GM18511 (cell line): ENCODE data around the gene CCDC154.
"Not testable (repeated sequence)": the region's sequence is repeated elsewhere in the genome, so short reads cannot be mapped to it uniquely, and the experiment has no call there.

Source experiments
- ATAC-seq: cut with Tn5 transposase; IDR thresholded peaks from one replicate; pipeline ENCODE4 v1.9.1; 2021; ENCODE audit warnings: mild to moderate bottlenecking, moderate library complexity; ENCODE audit not compliant: unreplicated experiment

Gene CCDC154

DNA sequence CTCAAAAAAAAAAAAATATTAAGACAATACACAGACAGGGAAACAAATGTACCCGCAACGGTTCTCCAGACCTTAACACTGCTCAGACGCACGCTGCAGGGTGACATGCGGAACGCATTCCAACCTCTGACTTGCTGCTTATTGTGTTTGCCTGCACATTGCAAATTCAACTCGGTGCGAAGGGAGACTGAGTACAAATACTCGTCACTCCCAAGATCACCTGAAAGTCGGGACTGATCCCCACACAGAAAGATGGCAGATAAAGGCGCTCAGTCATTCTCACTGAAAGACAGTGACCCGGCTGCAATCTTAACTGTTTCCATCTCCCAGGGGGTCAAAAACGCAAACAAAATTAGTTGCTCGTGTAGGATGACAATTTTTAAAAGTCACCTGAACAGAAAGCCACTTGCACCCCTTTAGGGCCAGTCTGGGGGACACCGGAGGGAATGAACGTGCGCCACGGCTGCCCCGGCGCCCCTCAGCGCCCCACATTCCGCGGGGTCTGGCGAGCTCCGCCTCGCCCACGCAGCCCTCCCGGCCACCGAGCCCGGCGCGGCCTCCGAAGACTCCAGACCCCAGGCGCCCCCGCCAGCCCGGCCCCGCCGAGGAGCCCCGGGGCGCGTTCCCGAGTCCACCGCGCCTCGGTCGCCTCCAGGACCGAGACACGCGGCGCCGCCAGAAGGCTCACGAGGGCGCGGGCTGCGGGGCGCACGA is 29.9 kb upstream of the CCDC154 start:
- ATAC-seq, result peak; percentile 19

DNA sequence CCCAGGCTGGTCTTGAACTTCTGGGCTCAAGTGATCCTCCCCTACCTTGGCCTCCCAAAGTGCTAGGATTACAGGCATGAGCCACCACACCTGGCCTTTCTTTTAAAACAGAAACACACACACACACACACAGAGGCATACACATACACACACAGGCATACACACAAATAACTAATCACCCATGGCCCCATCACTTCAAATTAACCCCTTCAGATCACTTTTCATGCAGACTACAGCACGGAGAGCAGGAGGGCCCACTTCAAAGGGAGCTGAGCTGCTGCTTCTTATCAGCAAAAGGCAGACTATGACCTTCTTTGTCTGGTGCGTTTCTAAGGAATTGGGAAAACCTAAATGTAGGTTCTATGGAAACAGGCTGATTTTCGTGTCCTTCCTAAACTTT is 28.6 kb upstream of the CCDC154 start:
- no peak for ATAC-seq

DNA sequence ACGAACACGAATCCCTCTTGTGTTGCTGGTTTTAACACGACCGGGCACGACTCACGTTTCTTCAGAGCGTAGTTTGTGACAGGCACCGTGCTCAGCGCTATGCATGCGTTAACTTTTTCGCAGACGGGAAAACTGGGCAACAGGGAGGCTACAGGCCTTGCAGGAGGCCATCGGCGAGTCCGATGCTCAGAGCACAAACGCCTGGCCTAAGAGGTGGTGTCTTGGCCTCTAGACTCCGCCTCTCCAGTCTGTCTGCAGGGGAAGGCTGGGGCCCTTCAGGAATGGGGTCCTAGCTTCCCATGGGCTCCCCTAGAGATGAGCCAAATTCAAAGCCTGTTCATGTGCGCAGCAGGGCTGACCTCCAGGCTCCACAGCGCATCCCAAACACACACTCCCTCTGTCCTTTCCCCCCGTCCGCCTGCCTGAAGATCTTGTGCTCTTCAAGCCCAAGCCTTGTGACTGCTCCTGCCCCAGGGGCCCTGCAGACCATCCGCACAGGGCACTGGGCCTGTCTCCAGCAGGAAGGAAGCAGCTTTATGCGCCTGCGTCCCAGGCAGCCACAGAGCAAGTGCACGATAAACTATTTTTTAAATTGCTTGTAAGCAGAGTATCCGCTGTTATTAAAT is 27.3 kb upstream of the CCDC154 start:
- ATAC-seq, result no peak

DNA sequence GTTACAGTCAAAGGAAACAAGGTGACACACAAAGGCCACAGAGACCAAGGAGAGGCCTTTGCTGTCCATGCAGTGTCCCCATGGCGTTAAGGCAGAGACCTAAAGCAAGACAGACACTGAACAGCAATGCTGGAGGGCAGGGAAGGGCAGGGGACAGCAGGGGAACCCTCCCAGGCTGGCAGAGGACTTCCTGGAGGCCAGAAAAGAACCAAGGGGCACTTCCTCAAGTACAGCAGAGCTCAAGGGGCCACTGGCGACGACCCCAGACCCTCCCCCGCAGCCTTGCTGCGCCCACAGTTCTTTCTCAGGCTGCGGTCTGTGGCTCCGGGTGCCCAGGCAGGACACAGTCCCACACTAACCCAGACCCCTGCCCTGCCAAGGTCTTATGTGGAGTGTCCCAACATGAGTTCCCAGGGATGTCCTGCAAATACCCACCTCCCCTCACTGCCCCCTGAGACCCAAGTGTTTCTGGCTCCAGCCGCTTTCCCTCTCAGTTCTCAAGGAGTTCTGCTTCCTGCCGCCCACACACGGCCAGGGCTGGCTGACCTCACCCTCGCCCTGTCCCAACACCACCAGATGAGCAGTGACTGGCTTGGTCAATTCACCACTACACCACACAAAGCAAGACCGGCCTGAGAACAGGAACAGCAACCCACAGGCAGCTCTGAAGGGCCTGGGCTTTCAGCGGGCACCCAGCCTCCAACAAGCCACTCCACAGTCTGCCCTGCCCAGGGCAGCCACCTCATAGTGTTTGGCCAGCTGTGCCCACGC is 26.3 kb upstream of the CCDC154 start:
- ATAC-seq, result no peak

DNA sequence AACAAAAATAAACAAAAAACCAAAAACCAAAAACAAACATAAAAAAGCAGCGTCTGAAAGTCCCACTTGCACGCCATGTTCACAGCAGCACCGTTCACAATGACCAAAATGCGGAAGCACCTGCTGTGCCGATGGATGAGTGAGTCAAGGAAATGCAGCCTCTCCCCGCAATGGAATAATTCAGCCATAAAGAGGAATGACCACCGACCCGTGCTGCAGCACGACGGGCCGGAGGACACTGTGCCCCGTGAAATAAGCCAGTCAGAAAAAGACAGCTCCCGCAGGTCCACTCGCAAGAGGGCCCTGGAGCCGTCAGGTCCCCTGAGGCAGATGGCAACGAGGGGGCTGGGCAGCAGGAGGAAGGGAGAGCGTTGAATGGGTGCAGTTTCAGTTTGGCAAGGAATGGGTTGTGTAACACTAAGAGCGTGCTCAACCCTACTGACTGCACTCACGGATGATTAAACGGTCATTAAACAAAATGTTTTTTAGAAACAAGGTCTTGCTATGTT is 25.4 kb upstream of the CCDC154 start:
- no peak for ATAC-seq

DNA sequence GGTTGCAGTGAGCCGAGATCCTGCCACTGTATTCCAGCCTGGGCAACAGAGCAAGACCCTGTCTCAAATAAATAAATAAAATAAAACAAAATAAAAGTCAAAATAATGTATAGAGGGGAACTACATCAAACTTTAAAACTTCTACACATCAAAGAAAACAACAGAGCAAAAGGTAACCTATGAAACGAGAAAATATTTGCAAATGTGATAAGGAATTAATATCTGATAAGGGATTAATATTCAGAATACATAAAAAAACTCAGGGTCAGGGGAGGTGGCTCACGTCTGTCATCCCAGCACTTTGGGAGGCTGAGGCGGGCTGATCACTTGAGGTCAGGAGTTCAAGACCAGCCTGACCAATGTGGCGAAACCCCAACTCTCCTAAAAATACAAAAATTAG is 24.8 kb upstream of the CCDC154 start:
- not testable (repeated sequence) for ATAC-seq

DNA sequence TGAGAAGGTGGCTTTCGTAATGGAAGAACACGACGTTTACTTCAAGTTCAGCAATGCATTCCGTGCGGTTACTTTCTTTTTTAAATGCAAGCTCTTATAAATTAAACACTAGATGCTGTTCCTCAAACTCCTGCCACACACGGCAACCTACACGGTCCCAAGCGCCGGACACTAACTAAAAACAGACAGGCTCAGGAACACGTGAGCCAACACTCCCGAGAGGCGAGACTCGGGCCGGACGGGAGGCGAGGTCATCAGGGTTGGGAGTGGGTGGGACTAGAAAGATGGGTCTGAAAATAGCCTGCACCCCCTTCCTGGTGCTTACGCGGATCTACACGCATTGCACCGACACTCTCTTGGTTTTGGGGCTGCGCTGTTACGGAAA is 24.1 kb upstream of the CCDC154 start:
- no peak for ATAC-seq

DNA sequence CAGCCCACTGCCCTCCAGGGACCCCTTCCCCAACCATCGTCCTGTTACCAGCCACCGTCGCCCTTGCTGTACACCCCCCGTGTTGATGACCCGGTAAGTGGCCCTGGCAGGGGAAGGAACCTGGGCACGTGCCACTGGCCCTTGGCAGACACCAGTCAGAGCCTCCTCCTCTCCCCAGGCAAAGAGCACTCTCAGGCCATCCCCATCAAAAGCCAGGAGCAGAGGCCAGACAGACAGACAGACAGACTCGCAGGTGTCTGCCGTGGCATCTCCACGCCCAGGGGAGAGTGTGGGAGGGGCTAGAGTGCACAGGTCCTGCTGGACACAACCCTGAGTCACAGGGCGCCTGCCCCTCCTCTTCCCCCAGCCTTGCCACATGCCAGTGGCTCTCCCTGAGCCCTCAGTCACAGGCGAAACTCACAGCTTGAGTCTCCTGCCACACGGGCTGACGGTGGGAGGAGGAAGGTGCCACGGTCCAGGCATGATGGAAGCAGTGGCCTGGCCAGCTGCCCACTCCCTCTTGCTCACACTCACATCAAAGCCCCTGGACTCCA is 22.7 kb upstream of the CCDC154 start:
- ATAC-seq, result no peak

DNA sequence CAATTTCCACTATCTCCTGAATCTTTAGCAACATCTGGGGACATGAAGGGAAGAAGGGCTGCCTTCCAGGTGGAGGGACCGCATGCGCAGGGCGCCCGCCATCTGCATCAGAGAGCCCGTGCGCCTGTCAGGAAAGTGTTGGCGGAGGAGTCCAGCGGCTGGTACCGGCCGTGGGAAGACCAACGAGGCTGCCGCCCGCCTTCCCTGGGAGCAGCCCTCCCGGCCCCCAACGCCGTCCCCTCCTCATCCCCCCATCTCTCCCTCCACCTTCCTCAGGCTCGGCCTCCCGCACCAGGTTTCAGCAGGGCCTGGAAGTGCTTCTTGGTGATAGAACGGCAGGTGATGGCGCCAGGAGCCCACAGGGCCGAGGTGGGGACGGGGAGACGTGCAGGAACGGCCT is 21.7 kb upstream of the CCDC154 start:
- ATAC-seq, result no peak

DNA sequence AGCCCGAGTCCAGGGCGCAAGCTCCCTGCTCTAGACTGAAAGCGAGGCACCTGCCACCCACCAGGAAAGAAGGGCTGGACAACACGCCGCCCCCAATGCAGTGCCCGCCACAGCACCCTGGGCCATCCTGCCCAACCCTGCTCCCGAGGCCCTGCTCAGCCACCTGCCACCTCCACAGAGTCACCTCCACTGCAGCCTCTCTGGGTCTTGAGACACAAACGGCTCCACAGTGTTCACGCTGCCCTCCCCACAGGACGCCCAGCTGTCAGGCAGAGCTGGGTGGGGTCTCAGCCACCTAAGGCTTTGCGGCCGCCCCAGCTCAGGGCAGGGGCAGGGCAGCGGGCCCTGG is 21.2 kb upstream of the CCDC154 start:
- ATAC-seq, result no peak

DNA sequence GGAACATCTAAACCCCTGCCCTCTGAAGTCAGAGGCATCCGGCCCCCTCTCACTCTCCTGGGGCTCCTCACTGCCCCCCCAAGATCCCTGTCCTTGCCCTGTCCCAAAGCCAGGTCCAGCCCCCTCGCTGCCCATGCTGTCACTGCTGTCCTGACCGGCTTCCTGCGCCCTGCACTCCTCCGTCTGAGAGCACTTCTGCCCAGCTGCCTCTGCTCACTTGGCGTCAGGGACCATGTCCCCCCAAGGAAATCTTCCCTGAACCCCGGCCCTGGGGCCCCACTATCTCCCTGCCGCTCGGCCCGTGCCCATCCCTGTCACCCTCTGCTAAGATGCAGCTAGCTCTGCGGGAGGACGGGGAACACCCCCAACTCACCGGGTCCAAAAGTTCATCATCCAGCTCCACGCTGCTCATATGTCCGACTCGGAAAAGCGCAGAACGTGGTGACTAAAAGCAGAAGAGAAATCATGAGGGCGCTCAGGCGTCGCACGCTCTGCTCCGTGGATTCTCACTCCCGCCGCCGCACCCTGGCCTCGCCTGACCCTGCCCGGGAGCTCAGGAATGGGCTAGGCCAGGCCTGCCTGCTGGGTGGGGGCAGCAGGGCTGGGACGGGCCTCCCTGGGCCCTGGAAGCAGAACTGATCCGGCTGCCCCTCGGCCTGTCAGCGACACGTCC is 20.7 kb upstream of the CCDC154 start:
- no peak for ATAC-seq

DNA sequence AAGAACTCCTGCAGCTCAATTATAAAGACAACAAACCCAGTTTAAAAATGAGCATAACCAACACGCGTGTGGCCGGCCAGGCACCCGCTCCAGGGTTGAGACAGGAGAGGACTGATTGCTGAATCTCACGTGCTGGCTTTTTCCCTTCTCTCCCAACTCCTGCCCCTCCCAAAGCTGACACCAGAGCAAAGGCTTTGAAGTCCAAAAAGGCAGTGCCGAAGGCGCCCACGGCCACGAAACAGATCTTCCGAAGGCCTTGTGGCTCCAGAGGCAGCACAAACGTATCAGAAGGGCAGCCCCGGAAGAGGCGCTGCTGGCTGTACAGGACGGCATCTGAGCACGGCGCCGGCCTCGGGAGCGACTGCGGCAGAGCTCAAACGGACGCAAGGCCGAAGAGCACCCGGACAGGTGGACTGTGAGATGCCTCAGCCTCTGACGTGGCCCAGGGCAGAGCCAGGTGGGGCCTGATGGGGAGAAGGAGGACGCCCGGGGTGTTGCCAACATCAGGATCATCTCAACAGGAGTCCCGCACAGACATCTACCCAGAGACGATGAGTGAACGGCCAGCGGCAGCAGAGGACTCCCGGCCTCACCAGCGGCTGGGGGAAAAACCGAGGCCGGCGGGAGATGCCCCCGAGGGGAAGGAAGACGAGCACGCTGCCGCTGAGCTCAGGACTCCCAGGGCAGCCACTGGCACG is 20.0 kb upstream of the CCDC154 start:
- ATAC-seq, result no peak

DNA sequence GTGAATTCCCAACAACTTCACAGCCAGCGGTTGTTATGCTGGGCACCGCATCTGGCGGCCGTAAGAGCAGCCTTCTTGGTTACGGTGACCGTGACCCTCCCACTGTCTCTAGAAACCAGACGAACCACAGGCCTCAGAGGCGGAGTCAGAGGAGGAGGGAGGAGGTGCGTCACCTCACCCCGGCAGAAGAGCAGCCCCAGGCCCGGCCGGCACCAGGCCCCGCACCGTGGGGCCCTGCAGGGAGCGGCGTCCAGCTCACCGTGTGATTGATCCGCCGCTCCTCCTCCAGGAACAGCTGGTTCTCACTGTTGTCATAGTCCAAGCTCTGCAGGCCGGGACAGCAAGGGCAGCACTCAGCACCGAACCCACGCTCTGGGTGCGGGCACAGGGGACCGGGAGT is 16.8 kb upstream of the CCDC154 start:
- no peak for ATAC-seq

DNA sequence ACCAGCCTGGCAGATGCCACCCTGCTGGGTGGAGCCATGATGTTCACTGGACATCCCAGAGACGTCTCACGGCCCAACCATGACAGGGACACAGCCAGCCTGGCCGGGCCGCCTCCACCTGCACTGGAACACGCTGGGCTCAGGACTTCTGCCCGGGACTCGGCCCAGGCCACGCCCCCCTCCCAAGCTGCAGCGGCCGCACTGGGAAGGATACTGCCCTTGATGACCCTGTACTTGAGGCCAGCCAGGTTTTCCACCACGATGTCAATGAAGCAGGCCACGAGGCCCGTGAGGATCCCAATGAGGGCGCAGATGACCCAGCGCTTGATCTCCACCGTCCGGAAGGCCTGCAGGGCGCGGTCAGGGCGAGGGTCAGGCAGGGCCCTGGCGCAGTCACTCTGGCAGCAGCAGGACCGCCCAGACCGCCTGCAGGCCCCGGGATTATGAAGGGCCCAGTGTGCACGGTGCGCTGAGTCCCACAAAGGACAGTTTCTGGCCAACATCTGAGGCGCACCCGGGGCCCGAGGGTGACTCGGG is 16.3 kb upstream of the CCDC154 start:
- no peak for ATAC-seq

DNA sequence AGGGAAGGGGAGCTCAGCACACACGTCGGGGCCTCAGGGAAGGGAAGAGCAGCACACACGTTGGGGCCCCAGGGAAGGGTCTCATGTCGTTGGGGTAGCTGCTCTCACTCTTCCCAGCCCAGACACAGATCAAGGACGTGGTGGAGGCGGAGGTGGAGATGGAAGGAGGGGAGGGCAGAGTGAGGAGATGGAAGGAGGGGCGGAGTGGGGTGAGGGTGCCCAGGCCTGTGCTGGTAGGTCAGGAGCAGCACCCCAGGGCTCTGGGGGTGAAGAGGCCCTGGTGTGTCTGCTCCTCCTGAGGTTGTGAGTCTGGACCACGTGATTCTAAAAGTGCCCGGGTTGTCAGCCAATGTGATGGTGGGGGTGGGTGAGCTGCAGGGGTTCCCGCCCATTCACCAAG is 15.6 kb upstream of the CCDC154 start:
- ATAC-seq, result no peak

DNA sequence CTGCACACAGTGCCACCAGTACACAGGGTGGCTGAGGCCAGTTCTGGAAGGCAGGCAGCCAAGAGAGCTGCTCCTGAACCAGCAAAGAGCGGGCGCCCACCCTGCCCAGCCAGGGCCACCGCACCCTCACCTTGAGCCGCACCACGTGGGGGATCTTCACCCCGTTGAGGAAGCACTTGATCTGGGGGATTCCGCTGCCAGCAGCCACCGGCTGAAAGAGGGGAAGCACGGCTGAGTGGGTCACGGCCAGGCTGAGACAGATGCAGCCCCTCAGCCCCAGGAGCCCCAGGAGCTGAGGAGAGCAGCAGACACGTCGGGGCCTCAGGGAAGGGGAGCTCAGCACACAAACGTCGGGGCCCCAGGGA is 14.6 kb upstream of the CCDC154 start:
- ATAC-seq, result no peak

DNA sequence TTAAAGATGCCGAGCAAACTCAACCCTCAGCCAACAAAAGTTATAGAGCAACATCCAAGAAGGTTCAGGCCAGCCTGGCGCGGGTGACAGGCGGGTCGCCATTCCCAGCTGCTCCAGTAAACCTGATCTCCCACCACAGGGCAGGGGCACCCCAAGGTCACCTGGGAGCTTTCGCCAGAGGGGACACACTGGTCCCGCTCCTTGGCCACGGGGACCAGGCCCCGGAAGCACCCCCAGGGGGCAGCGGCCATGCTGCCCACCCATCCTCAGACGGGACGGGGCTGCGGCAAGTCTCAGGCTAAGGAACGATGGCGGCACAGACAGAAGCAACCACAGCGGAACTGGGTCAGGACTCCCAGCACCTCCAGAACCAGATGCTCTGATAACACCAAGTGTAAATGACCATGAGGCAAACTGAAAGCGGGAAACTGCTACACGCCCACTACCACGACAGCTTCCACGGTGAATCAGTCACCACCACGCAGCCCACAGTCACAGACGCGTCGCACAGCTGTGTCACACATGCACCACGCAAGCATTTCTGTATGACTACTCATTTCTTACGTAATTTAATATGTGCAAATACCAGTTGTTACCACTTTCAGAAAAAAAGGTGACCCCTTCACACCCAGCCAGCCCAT is 14.1 kb upstream of the CCDC154 start:
- ATAC-seq, result no peak

DNA sequence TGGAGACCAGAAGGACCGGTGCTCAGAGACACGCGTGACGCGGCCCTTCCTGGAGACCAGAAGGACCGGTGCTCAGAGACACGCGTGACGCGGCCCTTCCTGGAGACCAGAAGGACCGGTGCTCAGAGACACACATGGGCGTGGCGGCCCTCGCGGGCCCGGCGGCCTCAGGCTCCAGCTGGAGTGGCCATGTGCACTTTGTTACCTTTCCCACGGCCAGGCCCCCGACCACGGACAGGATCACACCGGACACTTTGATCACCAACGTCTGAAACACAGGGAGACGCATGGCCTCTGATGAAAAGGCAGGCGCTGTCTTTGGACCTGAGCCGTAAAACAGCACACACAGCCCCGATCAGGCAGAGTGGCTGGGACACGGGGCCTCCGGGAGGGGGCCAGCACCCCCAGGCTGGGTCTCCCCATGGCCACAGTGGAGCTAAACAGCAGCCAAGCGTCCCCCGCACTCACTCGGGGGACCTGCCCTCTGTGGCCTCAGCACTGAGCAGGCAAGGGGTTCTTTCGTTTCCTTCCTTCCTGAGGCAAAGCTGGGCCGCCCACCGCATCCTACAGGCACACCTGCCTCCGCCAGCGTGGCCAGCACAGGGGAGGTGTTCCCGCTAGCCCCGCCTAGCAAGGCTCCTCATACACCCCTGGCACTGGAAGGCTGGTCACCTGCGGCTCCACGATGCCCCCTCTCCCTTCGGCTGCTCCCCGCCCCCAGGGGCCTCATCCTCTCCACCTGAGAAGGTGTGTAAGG is 13.3 kb upstream of the CCDC154 start:
- ATAC-seq, result no peak

DNA sequence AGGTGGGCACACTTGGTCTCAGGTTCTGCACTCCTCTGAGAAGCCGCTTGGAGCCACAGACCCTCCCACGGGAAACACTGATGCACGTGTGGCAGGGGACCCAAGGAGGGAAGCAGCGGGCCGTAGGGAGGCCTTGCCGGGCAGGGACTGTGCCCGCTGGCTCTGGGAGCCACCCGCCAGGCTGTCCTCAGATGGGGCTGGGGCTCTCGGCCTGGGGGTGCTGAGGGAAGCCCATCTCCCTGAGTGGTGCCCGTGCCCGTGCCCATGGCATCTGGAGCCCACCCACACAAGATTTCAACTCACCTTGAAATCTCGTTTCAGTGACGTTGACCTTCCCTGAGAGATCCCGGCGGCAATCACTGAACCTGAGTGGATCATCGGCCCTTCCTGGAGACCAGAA is 12.6 kb upstream of the CCDC154 start:
- ATAC-seq, result no peak
